Hindlimb muscle (tissue), 1 donor: Measurements from ENCODE around the gene SIGLEC6. TPM values are rescaled to one million over a fixed set of nuclear protein-coding genes. Genes with fewer than 3 reads are reported as not detected.

Experiments used
- DNase-seq: peaks from one replicate; pipeline ENCODE4 v3.0.0-alpha.2; 2013
- polyA plus RNA-seq: library from polyadenylated mRNA; unstranded; fragments of 120-200 nt; gene quantifications from one replicate; pipeline ENCODE4 v1.2.1, GENCODE V29; 2013; ENCODE audit not compliant: insufficient read length

The SIGLEC6 gene
- polyA plus RNA-seq, 1 donor: not detected

DNA sequence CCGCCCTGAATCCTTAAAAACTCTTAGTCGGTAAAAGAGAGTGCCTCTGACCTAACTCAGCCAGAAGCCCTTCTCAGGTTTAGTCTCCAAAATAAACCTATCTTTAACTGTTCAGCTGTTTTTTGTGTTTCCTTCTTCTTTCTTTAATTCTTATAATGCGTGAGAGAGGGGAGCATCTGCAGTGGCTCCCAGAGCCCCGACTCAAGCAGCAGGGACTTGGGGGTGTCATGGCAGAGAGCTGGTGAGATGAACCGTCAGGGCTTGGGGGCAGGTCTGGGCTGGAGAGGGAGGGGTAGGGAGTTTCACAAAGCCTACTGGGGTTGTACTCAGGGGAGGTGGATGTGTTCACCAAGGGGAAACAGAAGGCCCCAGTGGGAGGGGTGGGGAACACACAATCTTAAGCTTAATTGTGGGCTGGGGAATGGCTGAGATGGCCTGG lies 16.8 kb upstream of the SIGLEC6 start:
- DNase-seq: no peak

DNA sequence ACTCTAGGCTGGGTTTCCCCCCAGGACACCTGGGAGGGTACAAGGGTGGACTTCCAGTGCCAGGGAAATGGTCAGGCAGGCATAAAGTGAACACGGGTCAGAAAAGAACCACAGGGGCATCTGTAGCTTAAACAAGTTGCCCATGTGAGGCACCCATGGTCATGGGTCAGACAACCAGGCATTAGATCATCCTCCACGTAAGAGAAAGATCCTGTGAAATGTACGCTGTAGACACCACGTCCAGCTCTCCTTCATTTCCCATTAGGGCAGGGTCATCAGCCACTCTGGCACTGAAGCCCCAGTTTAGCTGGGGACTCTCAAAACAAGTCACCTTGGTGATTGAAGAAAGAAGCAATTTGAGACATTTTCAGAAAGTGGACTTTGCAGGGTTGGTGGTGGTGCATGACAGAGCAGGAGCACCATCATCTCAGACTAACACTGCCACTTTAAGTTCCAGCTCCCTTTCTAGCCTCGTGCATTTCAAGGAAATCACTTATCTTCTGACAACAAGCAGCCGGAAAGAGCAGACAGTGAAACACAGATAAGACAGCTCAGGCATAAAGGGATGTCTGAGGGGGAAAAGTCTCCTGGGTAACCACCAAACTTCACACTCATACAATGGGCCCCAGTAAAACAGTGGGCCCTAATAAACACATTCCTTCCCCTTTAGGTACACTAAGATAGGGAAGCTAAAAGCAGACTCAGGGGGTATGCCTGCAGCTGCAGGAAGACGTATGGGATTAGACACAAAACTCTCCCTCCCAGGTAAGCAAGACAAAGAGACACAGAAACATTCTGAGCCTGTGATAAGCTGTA lies 16.1 kb upstream of the SIGLEC6 start:
- no peak for DNase-seq

DNA sequence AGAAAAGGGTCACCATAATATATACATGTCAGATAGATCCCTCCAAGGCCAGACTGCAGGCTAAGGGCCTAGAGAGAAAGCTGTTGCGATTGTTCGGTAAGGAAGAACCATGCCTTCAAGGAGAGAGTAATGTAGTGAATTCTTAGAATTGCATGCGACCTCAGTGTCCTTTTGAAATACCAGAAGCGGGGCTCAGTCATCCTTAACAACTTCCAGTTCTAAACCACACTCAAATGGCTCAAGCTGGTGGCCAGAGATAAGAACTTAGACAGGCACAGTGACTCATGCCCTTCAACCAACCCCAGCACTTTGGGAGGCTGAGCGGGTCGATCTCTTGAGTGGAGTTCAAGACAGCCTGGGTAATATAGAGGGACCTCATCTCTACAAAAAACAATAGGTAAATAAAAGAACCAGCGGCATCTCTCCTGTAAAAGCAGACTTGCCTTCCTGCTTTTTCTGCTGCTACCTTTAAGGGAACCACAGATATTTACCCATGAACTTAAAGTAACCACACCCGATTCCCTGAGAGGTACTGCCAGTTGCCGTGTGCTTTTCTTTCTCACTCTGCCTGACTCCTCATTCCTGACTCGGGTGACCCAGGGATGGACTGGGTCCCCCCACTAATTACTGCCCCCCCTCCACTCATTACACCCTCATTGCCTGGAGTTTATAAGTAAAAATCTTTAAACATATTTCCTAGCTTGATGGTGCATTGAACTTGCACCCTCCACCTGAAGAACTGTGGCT lies 15.4 kb upstream of the SIGLEC6 start:
- no peak for DNase-seq

DNA sequence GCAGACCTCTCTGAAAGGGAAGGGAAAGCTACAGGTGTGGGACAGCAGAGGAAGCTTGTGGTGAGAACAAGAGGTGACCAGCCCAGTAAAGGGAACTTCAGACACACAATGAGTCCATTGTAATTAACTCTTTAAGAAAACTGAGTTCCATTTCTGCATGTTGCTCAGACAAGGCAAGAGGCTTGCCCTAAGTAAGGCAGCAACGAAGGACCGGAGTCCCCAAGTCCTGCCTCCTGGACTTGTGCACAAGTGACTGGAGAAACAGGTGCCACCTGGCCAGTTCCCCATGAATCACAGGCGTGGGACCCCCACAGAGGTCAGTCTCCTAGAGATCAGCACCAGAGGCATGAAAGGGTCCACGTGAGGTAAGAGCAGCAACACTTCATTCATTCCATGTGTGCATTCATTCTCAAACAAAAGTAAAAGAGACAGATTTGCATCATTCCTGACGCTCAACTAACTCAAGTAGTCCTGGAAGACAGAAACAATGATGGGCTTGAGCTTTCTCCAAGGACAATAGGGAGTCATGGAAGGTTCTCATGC lies 14.7 kb upstream of the SIGLEC6 start:
- no peak for DNase-seq

DNA sequence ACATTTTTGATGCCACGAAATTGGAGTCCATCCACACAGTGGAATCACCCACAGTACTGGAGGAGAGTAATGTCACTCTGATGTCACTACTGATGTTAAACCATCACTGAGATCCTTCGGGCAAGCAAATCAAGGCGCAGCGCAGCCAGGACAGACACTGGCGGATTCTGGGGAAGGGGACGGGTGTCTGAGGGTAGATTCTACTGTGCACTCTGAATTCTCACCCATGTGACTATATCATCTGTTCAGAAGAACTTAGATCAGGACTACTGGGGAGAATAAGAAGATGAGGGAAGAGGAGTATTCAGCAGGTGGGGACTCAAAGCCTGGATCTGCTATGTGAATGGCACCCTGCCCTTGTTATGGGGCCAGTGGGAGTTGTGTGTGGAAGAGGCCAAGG lies 12.6 kb upstream of the SIGLEC6 start:
- DNase-seq: no peak

DNA sequence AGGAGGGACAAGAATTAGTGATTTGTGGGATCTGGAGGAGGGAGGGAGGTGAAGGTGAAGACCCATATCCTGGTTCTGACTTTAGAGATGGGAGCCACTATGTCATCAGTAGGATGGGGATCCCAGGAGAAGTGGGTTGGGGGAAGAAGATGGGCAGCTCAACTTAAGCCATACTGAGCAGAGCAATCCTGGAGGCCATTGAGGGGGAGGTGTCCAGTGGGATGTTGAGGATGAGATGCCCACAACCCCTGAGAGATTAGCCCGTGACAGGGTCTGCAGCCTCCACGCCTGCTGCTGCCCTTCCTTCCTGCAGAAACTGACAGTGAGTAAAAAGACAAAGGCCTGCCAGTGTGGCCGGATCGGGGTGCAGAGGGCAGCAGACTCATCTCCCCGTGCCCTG lies 11.2 kb upstream of the SIGLEC6 start:
- no peak for DNase-seq

DNA sequence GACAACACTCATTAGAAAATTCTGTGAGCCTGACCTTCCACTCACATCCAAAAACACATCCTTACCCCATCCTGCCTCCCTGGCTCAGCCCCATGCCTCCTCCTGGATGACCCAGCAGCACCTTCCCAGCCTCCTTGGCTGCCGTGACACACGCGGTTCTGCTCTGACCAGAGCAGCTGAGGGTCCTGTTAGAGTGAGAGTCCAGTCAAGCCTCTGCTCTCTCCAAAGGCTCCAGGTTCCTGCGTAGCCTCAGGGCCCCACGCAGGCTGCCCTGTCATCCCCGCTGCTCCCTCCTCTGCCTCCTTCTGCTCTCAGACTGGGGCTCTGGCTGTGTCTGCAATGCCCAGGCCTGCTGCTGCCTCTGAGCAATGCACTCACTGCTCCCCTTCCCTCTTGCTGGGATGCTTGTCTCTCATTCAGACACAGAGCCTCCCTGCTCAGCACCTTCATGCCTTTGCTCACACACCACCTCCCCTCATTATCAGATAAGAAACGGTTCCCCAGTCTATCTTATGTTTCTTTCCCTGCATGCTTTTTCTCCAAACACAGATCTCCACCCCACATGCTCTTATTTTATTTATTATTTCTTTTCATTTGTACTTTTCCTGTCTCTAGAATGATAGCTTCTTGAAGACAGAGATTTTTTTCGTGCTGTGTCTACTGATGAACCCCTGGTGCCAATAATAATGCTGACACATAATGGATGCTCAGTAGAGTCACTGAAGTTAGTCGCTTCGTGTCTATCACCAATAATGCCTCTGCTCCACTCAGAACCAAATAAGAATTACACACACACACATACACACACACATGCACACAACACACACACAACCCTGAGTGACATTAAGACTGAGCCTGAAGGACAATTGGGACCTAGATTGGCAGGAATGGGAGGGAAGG lies 10.2 kb upstream of the SIGLEC6 start:
- DNase-seq: no peak

DNA sequence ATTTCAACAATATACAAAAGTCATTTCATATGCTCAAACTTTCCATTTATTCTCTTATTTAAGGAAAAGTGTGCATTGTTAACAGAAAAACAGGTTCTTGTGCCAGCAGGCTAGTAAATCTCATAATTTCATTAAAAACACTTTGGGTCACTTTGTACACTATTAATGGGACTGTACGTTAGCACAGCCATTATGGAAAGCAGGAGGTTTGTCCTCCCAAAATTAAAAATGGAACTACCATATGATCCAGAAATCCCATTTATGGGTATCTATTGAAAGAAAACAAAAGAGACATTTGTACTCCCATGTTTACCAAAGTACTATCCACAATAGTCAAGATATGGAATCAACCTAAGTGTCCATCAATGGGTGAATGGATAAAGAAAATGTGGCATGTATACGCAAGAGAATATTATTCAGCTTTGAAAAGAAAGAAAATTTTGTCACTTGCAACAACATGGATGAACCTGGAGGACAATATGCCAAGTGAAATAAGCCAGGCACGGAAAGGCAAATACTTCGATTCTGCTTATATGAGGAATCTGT lies 8.4 kb upstream of the SIGLEC6 start:
- no peak for DNase-seq

DNA sequence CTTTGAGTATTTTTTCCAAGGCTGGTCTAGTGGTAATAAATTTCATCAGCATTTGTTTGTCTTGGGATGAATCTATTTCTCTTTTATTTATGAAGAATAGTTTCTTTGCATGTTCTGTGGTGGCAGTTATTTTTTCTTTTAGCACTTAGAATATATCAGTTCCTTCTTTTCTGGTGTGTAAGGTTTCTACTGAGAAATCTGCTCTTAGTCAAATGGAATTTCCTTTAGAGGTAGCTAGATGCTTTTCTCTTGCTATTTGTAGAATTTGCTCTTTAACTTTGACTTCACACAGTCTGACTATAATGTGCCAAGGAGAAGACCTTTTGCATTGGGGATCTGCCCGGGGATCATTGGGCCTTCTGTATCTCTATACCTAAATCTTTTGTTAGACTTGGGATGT lies 4.1 kb upstream of the SIGLEC6 start:
- DNase-seq: no peak

DNA sequence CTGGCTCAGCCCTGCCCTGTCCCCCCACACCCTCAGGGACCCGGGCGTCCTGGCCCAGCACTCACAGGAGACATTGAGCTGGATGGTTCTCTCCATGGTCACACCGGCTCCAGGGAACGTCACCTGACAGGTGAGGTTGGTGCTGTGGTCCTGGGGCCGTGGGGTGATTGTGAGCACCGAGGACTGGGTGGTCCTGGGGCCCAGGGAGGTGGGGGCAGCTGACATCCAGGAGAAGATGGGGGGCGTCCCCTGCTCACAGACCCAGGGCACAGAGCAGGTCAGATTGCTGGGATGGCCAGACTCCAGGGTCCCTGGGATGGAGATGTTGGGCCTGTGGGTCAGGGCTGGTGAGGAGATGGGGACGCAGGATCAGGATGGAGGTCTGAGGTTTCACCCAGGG lies 854 bp downstream of the SIGLEC6 start:
- no peak for DNase-seq

DNA sequence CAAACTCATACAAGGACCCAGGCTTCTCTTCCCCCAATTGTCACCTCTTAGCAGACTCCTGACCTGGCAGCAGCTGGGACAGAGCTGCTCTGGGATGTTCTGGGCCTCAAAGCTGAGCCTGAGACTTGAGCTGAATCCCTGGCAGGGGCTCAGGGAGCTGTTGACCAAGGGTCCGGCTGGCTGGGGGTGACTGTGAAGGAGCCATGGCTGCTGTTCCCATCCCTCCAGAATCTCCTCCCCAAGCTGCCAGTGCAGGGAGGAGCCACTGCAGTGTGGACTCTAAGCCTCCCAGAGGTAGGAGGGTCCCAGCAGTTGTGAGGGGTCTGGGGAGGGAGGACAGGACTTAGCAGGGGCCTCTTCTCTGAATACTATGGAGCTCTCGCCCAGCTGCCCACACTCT lies 2.2 kb downstream of the SIGLEC6 start:
- DNase-seq: no peak

DNA sequence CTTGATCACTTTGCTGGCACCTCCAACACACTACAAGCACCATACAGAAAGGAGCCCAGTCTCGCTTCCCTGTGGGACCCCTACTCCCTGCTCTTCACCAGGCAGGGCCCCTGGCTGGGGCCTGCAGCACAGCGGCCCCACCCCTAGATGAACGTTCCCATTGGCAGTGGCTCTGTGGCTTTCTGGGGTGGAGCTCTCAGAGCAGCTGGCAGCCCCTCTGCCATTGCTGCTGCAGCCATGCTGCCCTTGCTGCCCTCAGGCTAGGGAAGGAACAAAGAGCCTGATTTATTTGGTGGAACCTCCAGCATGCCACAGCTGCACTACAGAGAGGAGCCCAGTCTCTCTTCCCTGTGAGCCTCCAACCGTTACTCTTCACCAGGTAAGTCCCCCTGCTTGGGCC lies 5.8 kb downstream of the SIGLEC6 start:
- no peak for DNase-seq

DNA sequence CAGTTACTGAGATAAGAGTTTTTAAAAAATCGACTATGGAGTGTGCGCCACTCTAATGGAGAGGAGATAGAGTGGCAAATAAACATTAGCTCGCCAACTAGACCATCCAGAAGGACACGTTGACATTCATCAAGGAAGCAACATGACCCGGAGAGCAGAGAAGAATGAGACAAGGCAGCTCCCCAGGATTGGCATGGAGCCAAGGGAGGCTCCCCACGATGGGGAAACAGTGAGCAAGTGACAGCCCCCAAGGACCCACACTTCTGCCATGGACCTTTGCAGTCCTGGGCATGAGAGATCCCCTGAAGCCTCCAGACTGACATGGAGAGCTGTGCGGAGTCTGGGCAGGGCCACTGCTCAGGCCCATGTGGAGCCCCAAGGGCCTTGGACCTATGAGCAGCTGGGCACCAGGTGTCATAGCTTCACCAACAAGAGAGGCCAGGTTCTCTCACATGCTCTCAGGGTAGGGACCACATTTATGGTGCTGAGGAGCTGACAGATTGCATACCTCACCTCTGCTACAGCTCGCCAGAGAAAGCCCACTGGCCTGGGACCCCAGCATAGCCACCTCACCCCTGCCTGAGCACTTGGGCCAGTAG lies 6.7 kb downstream of the SIGLEC6 start:
- no peak for DNase-seq

DNA sequence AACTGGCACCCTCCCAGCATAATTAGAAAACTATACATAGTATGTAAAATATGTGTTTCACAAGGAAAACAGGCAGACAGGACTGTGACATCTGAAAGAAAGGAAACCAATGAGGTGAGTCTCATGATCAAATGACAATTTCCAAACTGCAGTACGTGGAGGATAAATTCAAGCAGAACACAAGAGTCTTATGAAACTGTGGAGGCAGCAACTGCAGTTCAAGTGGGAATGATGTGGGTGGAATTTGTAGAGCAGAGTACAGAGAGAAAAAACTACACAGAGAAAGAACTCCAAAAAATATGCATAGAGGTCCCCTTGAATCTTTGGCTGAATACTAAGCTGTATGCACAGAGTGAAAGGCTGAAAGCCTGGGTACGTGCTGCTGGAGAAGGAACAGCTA lies 9.7 kb downstream of the SIGLEC6 start:
- DNase-seq: no peak

DNA sequence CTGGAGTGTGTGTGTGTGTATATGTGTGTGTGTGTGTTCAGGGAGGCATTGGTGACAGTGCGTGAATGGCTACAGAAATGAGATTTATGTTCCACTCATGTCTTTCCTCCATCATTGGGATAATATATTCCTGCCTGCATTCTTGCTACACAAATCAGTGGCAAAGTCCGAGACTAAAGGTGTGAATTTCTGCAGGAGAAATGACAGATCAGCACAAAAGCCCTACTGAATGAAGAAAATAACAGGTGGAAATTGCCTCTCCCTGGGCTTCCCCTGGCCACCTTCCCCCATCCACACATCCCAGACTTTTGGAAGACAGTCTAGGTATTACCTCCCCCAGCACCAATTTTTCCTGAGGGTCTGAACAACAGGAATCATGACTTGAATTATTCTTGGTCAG lies 10.1 kb downstream of the SIGLEC6 start:
- no peak for DNase-seq

DNA sequence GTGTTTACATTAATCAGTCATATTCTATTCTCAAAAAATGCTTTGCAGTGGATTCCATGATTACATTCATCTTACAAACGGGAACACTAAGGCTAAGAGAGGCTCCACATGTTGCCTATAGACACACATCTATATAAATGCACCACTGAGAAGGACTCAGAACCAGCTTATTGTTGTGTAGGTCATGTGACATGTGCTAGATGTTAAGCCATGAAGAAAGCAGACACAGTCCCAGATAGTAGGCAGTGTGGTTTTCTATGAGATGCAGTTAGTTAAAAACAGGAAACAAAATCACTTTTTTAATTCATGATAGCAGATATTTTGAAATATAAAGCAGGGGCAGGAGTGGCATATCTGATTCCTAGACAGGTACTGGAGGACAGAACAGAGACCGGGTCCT lies 10.7 kb downstream of the SIGLEC6 start:
- no peak for DNase-seq

DNA sequence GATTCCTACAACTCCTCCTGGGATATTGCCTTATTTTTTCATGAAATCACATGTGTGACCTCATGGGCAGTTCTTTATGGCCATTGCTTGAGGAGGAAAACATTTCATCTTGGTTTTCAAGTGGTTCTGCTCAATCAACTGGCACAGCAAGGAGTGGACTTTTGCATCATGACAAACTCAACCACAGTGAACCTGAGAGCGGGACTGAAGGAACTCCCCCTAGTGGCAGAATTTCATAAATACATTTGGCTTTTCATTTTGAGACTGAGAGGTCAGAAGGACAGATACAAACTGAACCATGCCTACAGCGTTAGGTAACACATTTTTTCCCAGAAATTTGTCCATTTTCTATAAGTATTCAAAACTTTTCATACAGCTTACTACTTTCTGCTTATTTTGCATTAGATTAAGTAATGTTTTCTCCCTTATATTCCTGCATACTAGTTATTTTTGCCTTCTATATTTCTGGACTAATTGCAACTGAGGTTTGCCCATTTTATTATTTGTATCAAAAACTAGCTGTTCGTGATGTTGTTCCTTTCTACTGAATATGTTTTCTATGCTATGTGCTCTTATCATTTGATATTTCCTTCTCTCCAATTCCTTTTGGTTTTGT lies 16.5 kb downstream of the SIGLEC6 start:
- DNase-seq: peak; percentile 33

DNA sequence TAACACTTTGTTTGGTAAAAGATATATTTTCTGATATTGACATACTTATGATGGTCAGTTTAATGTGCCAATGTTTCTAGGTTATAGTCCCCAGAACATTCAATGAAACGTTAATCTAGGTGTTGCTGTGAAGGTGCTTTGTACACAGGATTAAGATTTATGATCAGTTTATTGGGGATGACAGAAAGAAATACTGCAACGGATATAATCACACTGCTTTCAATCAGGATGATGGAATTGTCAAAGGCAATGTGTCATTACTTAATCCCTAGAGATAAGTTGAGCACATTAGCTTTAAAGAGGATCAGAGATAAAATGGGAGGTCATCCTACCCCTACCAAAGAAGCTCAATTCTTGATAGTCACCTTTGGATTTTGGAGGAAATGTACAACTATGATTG lies 17.5 kb downstream of the SIGLEC6 start:
- DNase-seq: no peak

DNA sequence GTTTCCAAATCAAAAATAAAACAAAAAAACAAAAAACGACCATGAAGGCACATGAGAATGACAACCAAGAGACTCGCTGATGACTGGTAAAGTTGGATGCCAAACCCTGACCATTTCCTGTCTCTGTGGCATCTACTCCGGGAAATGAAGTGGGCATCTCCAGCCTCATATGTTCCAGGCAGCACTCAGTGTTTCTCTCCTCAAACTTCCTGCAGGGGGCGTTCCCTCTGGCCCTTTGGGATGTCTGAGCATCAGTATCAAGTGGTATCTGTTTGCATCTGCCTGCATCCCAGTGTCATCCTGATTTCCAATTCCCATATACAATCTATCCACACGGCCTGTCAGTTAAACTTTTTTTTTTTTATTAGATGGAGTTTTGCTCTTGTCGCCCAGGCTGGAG lies 20.1 kb downstream of the SIGLEC6 start:
- DNase-seq: no peak

DNA sequence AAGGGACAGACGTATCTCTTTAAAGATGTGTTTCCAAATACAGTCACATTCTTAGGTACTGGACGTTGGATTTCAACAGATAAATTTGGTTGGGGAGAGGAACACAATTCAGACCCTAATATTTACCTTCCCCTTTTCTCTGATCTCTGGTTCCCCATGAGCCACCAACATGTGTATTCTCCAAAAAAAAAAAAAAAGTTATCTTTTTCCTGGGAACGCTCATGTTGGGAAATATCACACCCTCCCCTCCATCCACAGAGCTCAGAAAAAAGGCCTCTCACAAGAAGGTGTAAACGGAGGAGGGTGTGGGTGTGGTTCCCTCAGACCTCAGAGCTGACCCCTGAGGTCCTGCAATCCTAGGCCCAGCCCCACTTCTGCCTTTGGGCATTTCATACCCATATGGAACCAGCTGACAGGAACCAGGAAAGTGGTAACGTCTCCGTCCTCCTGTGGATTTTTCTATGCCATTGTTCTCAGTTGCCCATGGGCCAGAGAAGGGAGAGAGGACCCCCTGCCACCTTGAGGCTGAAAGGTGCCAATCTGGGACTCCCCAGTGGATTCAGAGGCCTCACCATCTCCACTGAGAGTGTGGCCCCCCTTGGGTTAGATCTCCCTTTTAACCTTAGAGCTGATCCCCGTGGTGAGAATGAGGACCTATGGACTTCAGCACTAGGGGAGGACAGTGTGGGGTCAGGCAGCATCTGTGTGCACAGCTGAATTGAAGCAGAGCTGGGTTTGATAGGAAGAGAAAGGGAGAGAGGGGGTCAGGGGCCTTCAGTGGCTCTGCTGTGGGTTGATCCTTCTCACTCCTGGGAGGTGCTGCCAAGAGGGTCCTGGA lies 21.4 kb downstream of the SIGLEC6 start:
- no peak for DNase-seq
